GM12872 (cell line): ENCODE data around the gene SBF2.

Experiments
- CTCF ChIP-seq: IDR thresholded peaks from 3 replicates; pipeline ENCODE4 v1.5.1; 2011; ENCODE audit warnings: low read depth, mild to moderate bottlenecking, low read length, moderate library complexity; ENCODE audit not compliant: insufficient read depth

Gene SBF2

DNA sequence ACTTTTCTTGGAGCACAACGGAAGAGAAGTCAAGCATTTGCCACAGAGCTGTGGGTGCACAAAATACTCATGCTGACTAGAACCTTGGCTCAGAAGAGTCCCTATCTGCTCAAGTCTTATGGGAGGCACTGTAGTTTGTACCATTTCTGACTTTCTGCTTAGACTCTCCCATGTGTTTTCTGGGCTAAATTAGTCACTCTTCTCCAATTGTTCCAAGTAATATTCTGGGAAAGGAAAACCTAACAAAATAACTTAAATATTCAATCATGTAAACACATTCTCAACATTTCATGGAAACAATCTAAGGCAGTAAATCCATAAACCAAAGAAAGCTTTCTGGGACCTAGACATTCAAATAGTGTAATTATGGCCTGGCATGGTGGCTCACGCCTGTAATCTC, 409.4 kb downstream of the SBF2 start:
- no peak for TF ChIP-seq CTCF

DNA sequence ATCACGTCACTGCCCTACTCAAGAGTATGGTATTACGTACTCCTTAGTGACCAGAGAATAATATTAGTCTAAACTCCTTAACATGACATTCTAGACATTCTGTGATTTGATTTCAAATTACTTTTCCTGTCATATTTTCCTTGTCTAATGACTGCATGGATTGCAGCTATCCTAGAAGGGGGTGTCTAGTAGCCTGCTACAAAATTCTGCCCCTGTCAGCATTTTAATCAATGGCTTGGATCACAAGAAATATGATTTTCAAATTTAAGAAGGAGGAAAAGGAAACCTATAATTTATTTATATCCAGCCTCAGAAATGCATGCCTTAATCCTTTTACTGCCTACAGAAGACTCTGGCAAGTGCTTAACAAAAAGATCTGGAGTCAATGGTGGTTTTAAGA, 413.4 kb downstream of the SBF2 start:
- no peak for TF ChIP-seq CTCF

GRCh38 chr11:9878936-9879335, 415.1 kb downstream of the SBF2 start:
- TF ChIP-seq CTCF: no peak

DNA sequence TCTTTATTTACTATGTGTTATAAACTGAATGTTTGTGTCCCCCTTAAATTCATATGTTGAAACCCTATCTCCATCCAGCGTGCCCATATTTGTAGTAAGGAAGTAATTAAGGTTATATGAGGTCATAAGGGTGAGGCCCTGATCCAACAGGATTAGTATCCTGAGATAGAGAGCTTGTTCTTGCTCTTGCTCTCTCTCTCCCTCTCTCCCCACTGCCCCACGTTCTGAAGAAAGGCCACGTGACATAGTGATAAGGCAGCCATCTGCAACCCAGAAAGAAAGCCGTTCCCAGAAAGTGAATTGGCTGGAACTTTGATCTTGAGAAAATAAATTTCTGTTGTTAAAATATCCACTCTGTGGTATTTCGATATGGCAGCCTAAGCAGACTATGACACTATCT, 417.7 kb downstream of the SBF2 start:
- TF ChIP-seq CTCF: no peak

GRCh38 chr11:9875862-9876261, 418.2 kb downstream of the SBF2 start:
- no peak for TF ChIP-seq CTCF

- TF ChIP-seq CTCF: no peak
Measured at GRCh38 chr11:9875399-9875798, 418.6 kb downstream of the SBF2 start.

- TF ChIP-seq CTCF: no peak
Measured at GRCh38 chr11:9874466-9874865, 419.6 kb downstream of the SBF2 start.

- TF ChIP-seq CTCF: no peak
Measured at GRCh38 chr11:9868641-9869040, 425.4 kb downstream of the SBF2 start.
